H9 (cell line): ENCODE data around the gene SNUPN. TPM values are rescaled to one million over a fixed set of nuclear protein-coding genes. Genes with fewer than 3 reads are reported as not detected.

ENCODE experiments used
- DNase-seq: peaks from one replicate; pipeline ENCODE4 v3.0.0-alpha.2; 2017
- H2AFZ ChIP-seq: one replicate; pipeline ENCODE4 v1.6.1; 2013; ENCODE audit warnings: mild to moderate bottlenecking, low read length, control low read depth, moderate library complexity
- H2AK5ac ChIP-seq: 2 replicates; pipeline ENCODE4 v1.6.1; 2013; ENCODE audit warnings: low read length, control low read depth, mixed read lengths; ENCODE audit not compliant: insufficient read length
- H2BK120ac ChIP-seq: one replicate; pipeline ENCODE4 v1.6.1; 2013; ENCODE audit warnings: low read depth, mild to moderate bottlenecking, low read length, control low read depth, inconsistent platforms; ENCODE audit not compliant: poor library complexity, severe bottlenecking
- H2BK12ac ChIP-seq: 2 replicates; pipeline ENCODE4 v1.6.1; 2013; ENCODE audit warnings: low read length, control low read depth, mixed read lengths, low read depth; ENCODE audit not compliant: insufficient read length
- H2BK15ac ChIP-seq: 2 replicates; pipeline ENCODE4 v1.6.1; 2013; ENCODE audit warnings: low read depth, low read length, control low read depth
- H2BK20ac ChIP-seq: one replicate; pipeline ENCODE4 v1.6.1; 2013; ENCODE audit warnings: low read depth, mild to moderate bottlenecking, low read length, control low read depth, inconsistent platforms; ENCODE audit not compliant: poor library complexity, severe bottlenecking
- H2BK5ac ChIP-seq: 2 replicates; pipeline ENCODE4 v1.6.1; 2013; ENCODE audit warnings: low read length, control low read depth, mixed read lengths; ENCODE audit not compliant: insufficient read length
- H3K14ac ChIP-seq: 2 replicates; pipeline ENCODE4 v1.6.1; 2013; ENCODE audit warnings: low read length, control low read depth; ENCODE audit not compliant: insufficient read depth
- H3K18ac ChIP-seq: 2 replicates; pipeline ENCODE4 v1.6.1; 2013; ENCODE audit warnings: low read depth, mild to moderate bottlenecking, mixed read lengths, low read length, control low read depth; ENCODE audit not compliant: insufficient read length
- H3K23ac ChIP-seq: 2 replicates; pipeline ENCODE4 v1.6.1; 2013; ENCODE audit warnings: low read length, control low read depth, mixed read lengths, low read depth; ENCODE audit not compliant: insufficient read length
- H3K23me2 ChIP-seq: 2 replicates; pipeline ENCODE4 v1.6.1; 2013; ENCODE audit warnings: low read depth, mild to moderate bottlenecking, mixed read lengths, low read length, control low read depth; ENCODE audit not compliant: insufficient read length, poor library complexity, severe bottlenecking
- H3K27ac ChIP-seq: 2 replicates; pipeline ENCODE4 v1.5.1; 2013; ENCODE audit warnings: low read length, control low read depth, mixed read lengths, low read depth; ENCODE audit not compliant: insufficient read length
- H3K27me3 ChIP-seq: 2 replicates; pipeline ENCODE4 v1.6.1; 2013; ENCODE audit warnings: low read length, control low read depth, inconsistent platforms; ENCODE audit not compliant: insufficient read depth
- H3K4ac ChIP-seq: 2 replicates; pipeline ENCODE4 v1.6.1; 2013; ENCODE audit warnings: low read depth, mild to moderate bottlenecking, control low read depth, inconsistent platforms, low read length, moderate library complexity
- H3K4me1 ChIP-seq: 2 replicates; pipeline ENCODE4 v1.6.1; 2013; ENCODE audit warnings: low read length, control low read depth, inconsistent platforms; ENCODE audit not compliant: insufficient read depth
- H3K4me2 ChIP-seq: 2 replicates; pipeline ENCODE4 v1.6.1; 2013; ENCODE audit warnings: low read length, control low read depth, mixed read lengths; ENCODE audit not compliant: insufficient read length, insufficient read depth
- H3K56ac ChIP-seq: 2 replicates; pipeline ENCODE4 v1.6.1; 2013; ENCODE audit warnings: low read depth, mild to moderate bottlenecking, mixed read lengths, low read length, control low read depth; ENCODE audit not compliant: insufficient read length
- H3K79me1 ChIP-seq: 2 replicates; pipeline ENCODE4 v1.6.1; 2013; ENCODE audit warnings: low read depth, mild to moderate bottlenecking, moderate library complexity, low read length, control low read depth, inconsistent platforms; ENCODE audit not compliant: insufficient read depth, poor library complexity, severe bottlenecking
- H3K79me2 ChIP-seq: 2 replicates; pipeline ENCODE4 v1.6.1; 2013; ENCODE audit warnings: low read length, control low read depth, inconsistent platforms; ENCODE audit not compliant: insufficient read depth
- H3K9ac ChIP-seq: 2 replicates; pipeline ENCODE4 v1.6.1; 2013; ENCODE audit warnings: low read length, control low read depth, mixed read lengths; ENCODE audit not compliant: insufficient read length; ENCODE audit errors: extremely low read depth
- H3K9me3 ChIP-seq: one replicate; pipeline ENCODE4 v1.6.1; 2013; ENCODE audit warnings: low read depth, low read length, inconsistent platforms; ENCODE audit not compliant: control insufficient read depth
- H3T11ph ChIP-seq: one replicate; pipeline ENCODE4 v1.6.1; 2013; ENCODE audit warnings: mild to moderate bottlenecking, low read length, control low read depth, inconsistent platforms
- H4K20me1 ChIP-seq: one replicate; pipeline ENCODE4 v1.6.1; 2013; ENCODE audit not compliant: control insufficient read depth, insufficient read length, insufficient read depth
- H4K5ac ChIP-seq: 2 replicates; pipeline ENCODE4 v1.6.1; 2013; ENCODE audit warnings: low read depth, mild to moderate bottlenecking, mixed read lengths, low read length, control low read depth; ENCODE audit not compliant: insufficient read length
- H4K8ac ChIP-seq: replicated peaks from 2 replicates; pipeline ENCODE4 v1.6.1; 2013; ENCODE audit warnings: low read length, control low read depth, mixed read lengths, low read depth; ENCODE audit not compliant: insufficient read length
- H4K91ac ChIP-seq: 2 replicates; pipeline ENCODE4 v1.6.1; 2013; ENCODE audit warnings: low read depth, mild to moderate bottlenecking, moderate library complexity, mixed read lengths, low read length, control low read depth; ENCODE audit not compliant: insufficient read length
- H3K27ac Mint-ChIP-seq, 3 experiments: 2 replicates in 2 of 3; 3 replicates in 1 of 3; pipeline ENCODE4 v1.8.0; 2020 to 2021; ENCODE audit warnings: mixed read lengths in 3 of 3, mild to moderate bottlenecking in 1 of 3, moderate library complexity in 1 of 3
- H3K27me3 Mint-ChIP-seq: 2 replicates; pipeline ENCODE4 v1.8.0; 2021; ENCODE audit warnings: low read depth, mild to moderate bottlenecking, moderate library complexity, mixed read lengths
- H3K36me3 Mint-ChIP-seq, 3 experiments: 2 replicates in 2 of 3; 3 replicates in 1 of 3; pipeline ENCODE4 v1.8.0; 2020 to 2021; ENCODE audit warnings: low read depth in 3 of 3, mixed read lengths in 3 of 3; ENCODE audit not compliant: insufficient read depth in 1 of 3
- H3K4me1 Mint-ChIP-seq, 2 experiments: 2 replicates each; pipeline ENCODE4 v1.8.0; 2020; ENCODE audit warnings: mixed read lengths in 2 of 2
- H3K4me3 Mint-ChIP-seq, 2 experiments: 2 replicates in 1 of 2; 3 replicates in 1 of 2; pipeline ENCODE4 v1.8.0; 2020 to 2021; ENCODE audit warnings: mild to moderate bottlenecking in 2 of 2, mixed read lengths in 2 of 2, moderate library complexity in 1 of 2
- H3K9me3 Mint-ChIP-seq, 2 experiments: 2 replicates in 1 of 2; 3 replicates in 1 of 2; pipeline ENCODE4 v1.8.0; 2020; ENCODE audit warnings: mild to moderate bottlenecking in 2 of 2, mixed read lengths in 2 of 2, moderate library complexity in 1 of 2
- WGBS: extraction: QIAGEN DNeasy Blood & Tissue Kit; methylation state at CpG from one replicate; pipeline ENCODE4 v1.1.7; 2013; ENCODE audit warnings: missing lambda C conversion rate, low lambda C conversion rate, mixed read lengths; ENCODE audit not compliant: insufficient read length; ENCODE audit errors: extremely low coverage; 5-methylcytosine and 5-hydroxymethylcytosine counted together
- total RNA-seq: library from RNA; stranded (reverse); gene quantifications from 2 replicates; pipeline ENCODE4 v1.2.1, GENCODE V29; 2021
- TF ChIP-seq, protein P1 (sequence below): fragments of 200-600 bp; sonication (generic); conservative IDR thresholded peaks from 3 replicates; pipeline ENCODE4 v1.8.0; 2021; ENCODE audit warnings: antibody characterized with exemption, mild to moderate bottlenecking

SNUPN gene
- total RNA-seq, 1 experiment from 2014 or later = 32.7 TPM

- no CpG with 5 or more reads among the region's 4 CpGs for WGBS
- Histone ChIP-seq H3K56ac (no peak overlapping the region), H4K8ac (no peak overlapping the region), H3K27me3 (no peaks in the 10 kb centered on the region), H3K4ac (no peak overlapping the region), H3K79me2 (peaks cover 5% of the 10 kb centered on the region; the same call in 1 of the 2 replicates), H3K27ac (no peak overlapping the region), H3T11ph (no peak overlapping the region), H2BK120ac (no peak overlapping the region), H2BK5ac (no peak overlapping the region), H3K14ac (no peak overlapping the region; the same call in 1 of the 2 replicates), H2BK15ac (no peak overlapping the region), H4K5ac (no peak overlapping the region), H3K23me2 (no peaks in the 10 kb centered on the region), H3K18ac (no peak overlapping the region), H3K9ac (no peak overlapping the region), H3K4me2 (no peak overlapping the region), H2AFZ (no peak overlapping the region), H2AK5ac (no peak overlapping the region), H3K23ac (no peak overlapping the region), H4K20me1 (no peaks in the 10 kb centered on the region), H3K4me1 (peaks cover 3% of the 10 kb centered on the region; the same call in 1 of the 2 replicates), H2BK20ac (no peak overlapping the region), H2BK12ac (no peak overlapping the region), H4K91ac (no peak overlapping the region), H3K9me3 (no peaks in the 10 kb centered on the region), H3K79me1 (no peaks in the 10 kb centered on the region)
- no peaks in the 10 kb centered on the region for H3K9me3 Mint-ChIP-seq
- no peak overlapping the region for H3K4me3 Mint-ChIP-seq
- peaks cover 25 to 57% (median 47%) of the 10 kb centered on the region in 3 experiments for H3K36me3 Mint-ChIP-seq
- TF ChIP-seq, protein P1, sequence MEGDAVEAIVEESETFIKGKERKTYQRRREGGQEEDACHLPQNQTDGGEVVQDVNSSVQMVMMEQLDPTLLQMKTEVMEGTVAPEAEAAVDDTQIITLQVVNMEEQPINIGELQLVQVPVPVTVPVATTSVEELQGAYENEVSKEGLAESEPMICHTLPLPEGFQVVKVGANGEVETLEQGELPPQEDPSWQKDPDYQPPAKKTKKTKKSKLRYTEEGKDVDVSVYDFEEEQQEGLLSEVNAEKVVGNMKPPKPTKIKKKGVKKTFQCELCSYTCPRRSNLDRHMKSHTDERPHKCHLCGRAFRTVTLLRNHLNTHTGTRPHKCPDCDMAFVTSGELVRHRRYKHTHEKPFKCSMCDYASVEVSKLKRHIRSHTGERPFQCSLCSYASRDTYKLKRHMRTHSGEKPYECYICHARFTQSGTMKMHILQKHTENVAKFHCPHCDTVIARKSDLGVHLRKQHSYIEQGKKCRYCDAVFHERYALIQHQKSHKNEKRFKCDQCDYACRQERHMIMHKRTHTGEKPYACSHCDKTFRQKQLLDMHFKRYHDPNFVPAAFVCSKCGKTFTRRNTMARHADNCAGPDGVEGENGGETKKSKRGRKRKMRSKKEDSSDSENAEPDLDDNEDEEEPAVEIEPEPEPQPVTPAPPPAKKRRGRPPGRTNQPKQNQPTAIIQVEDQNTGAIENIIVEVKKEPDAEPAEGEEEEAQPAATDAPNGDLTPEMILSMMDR = no peak
- no peak overlapping the region for H3K27ac Mint-ChIP-seq
- peaks cover 38 to 40% of the 10 kb centered on the region in 2 experiments for H3K4me1 Mint-ChIP-seq
- no peaks in the 10 kb centered on the region for H3K27me3 Mint-ChIP-seq
- DNase-seq = no peak
These were observed 28.8 kb upstream of the SNUPN start for GRCh38 chr15:75654201-75654907.
